GM19351 (cell line): Measurements from ENCODE around the gene CETP.
"Not testable (repeated sequence)": the region's sequence is repeated elsewhere in the genome, so short reads cannot be mapped to it uniquely, and the experiment has no call there.

ENCODE experiments used
- ATAC-seq: cut with Tn5 transposase; IDR thresholded peaks from one replicate; pipeline ENCODE4 v1.9.1; 2021; ENCODE audit warnings: mild to moderate bottlenecking, moderate library complexity; ENCODE audit not compliant: unreplicated experiment

The CETP gene

GRCh38 chr16:56953006-56953405 is 8.7 kb upstream of the CETP start:
- ATAC-seq, result no peak

- ATAC-seq, result no peak
Measured at GRCh38 chr16:56956076-56956475, 5.7 kb upstream of the CETP start.

- no peak for ATAC-seq
Measured at GRCh38 chr16:56956756-56957155, 5.0 kb upstream of the CETP start.

- no peak for ATAC-seq
Measured at GRCh38 chr16:56960681-56961281, 969 bp upstream of the CETP start.

- no peak for ATAC-seq
Measured at GRCh38 chr16:56961386-56961785, 364 bp upstream of the CETP start.

- peak; percentile 73 for ATAC-seq
Measured at GRCh38 chr16:56964243-56965148, 2.7 kb downstream of the CETP start.

- no peak for ATAC-seq
Measured at GRCh38 chr16:56965149-56966092, 3.7 kb downstream of the CETP start.

GRCh38 chr16:56966093-56966475 is 4.3 kb downstream of the CETP start:
- no peak for ATAC-seq

GRCh38 chr16:56967733-56968132 is 6.0 kb downstream of the CETP start:
- ATAC-seq, result no peak

- no peak for ATAC-seq
Measured at GRCh38 chr16:56969769-56970168, 8.0 kb downstream of the CETP start.

GRCh38 chr16:56970934-56971767 is 9.4 kb downstream of the CETP start:
- ATAC-seq, result peak; percentile 70

GRCh38 chr16:56971768-56972043 is 10.0 kb downstream of the CETP start:
- no peak for ATAC-seq

GRCh38 chr16:56972403-56973293 is 10.9 kb downstream of the CETP start:
- no peak for ATAC-seq

- ATAC-seq, result no peak
Measured at GRCh38 chr16:56973294-56973689, 11.5 kb downstream of the CETP start.

- not testable (repeated sequence) for ATAC-seq
Measured at GRCh38 chr16:56973899-56974298, 12.1 kb downstream of the CETP start.

- no peak for ATAC-seq
Measured at GRCh38 chr16:56974549-56975300, 13.0 kb downstream of the CETP start.

- ATAC-seq, result no peak
Measured at GRCh38 chr16:56975714-56976113, 14.0 kb downstream of the CETP start.

GRCh38 chr16:56977216-56977615 is 15.5 kb downstream of the CETP start:
- ATAC-seq, result no peak
